Posterior vena cava (tissue), 2 donors: ENCODE data around the gene LMX1B. TPM values are rescaled to one million over a fixed set of nuclear protein-coding genes. Genes with fewer than 3 reads are reported as not detected.

ENCODE experiments used
- DNase-seq: peaks from one replicate; pipeline ENCODE4 v3.0.0-alpha.2; 2020; ENCODE audit warnings: low spot score
- intact Hi-C, 2 donors: fragments of 100-400 bp; cut with DNase I; formaldehyde crosslinking; loops; one replicate each; pipeline versions ENCODE4 v1.14.1 to v1.14.2; 2022 to 2023
- total RNA-seq, 2 donors: library from RNA; stranded (reverse); fragmentation: NEBNext Ultra II Directional; extraction: Animal tissue kit (Norgen Biotek cat#: 25700); gene quantifications; one replicate each; pipeline ENCODE4 v1.2.1, GENCODE V29; 2021
- donor health status: DM: yes; HTN: yes; CAD: no.
- donor health status: DM: yes; HTN: yes; CAD: no.

LMX1B gene
- total RNA-seq, 2 donors from 2014 or later = 1.4 to 1.6 TPM

- intact Hi-C loops = no loop called here
- no peak for DNase-seq
These were observed 13.2 kb downstream of the LMX1B start for GRCh38 chr9:126626926-126627233.

- intact Hi-C loops = no loop called here
- no peak for DNase-seq
These were observed 14.4 kb downstream of the LMX1B start for GRCh38 chr9:126628146-126628545.

- DNase-seq = no peak
- intact Hi-C loops = no loop called here
These were observed 15.4 kb downstream of the LMX1B start for GRCh38 chr9:126628969-126629674.

- DNase-seq = no peak
- intact Hi-C loops = no loop called here
These were observed 16.9 kb downstream of the LMX1B start for GRCh38 chr9:126630458-126631237.

- DNase-seq = no peak
- intact Hi-C loops = no loop called here
These were observed 17.5 kb downstream of the LMX1B start for GRCh38 chr9:126631254-126631653.

- no peak for DNase-seq
- intact Hi-C loops = no loop called here
These were observed 20.3 kb downstream of the LMX1B start for GRCh38 chr9:126633881-126634558.

GRCh38 chr9:126635061-126635460, 21.3 kb downstream of the LMX1B start:
- intact Hi-C loops = no loop called here
- DNase-seq = no peak

GRCh38 chr9:126635661-126636439, 22.1 kb downstream of the LMX1B start:
- intact Hi-C loops = loop anchor here in 1 of 2 donors (1.0 kb wide), 1 partner anchor 147 kb away; no protein-coding TSS in a partner anchor
- no peak for DNase-seq

GRCh38 chr9:126636983-126637798, 23.5 kb downstream of the LMX1B start:
- no peak for DNase-seq
- intact Hi-C loops = loop anchor here in 1 of 2 donors (1.0 kb wide), 1 partner anchor 146 kb away; no protein-coding TSS in a partner anchor

- no peak for DNase-seq
- intact Hi-C loops = no loop called here
These were observed 24.9 kb downstream of the LMX1B start for GRCh38 chr9:126638571-126639132.

GRCh38 chr9:126639318-126640000, 25.7 kb downstream of the LMX1B start:
- intact Hi-C loops = no loop called here
- no peak for DNase-seq

- intact Hi-C loops = no loop called here
- no peak for DNase-seq
These were observed 27.6 kb downstream of the LMX1B start for GRCh38 chr9:126641118-126641851.

- intact Hi-C loops = no loop called here
- no peak for DNase-seq
These were observed 28.4 kb downstream of the LMX1B start for GRCh38 chr9:126642010-126642744.

GRCh38 chr9:126642839-126643238, 29.1 kb downstream of the LMX1B start:
- intact Hi-C loops = no loop called here
- no peak for DNase-seq

- DNase-seq = no peak
- intact Hi-C loops = no loop called here
These were observed 30.3 kb downstream of the LMX1B start for GRCh38 chr9:126643945-126644527.

- DNase-seq = no peak
- intact Hi-C loops = no loop called here
These were observed 32.4 kb downstream of the LMX1B start for GRCh38 chr9:126646162-126646561.
